Body of pancreas (tissue), 4 donors: ENCODE data around the gene ZNF624. TPM values are rescaled to one million over a fixed set of nuclear protein-coding genes. Genes with fewer than 3 reads are reported as not detected.

Experiments
- ATAC-seq: fragments of 150-250 bp; one replicate; pipeline ENCODE4 v1.9.1; 2016
- DNase-seq, 4 donors: peaks; one replicate each; pipeline ENCODE4 v3.0.0-alpha.2; 2019
- H3K27ac ChIP-seq, 4 donors: fragments of 200-600 bp; sonication (generic); 1 replicate in 3 of 4; 2 replicates in 1 of 4; pipeline versions ENCODE4 v1.5.1 to v1.6.1; 2016 to 2019; ENCODE audit warnings: mild to moderate bottlenecking in 1 of 4, mixed read lengths in 1 of 4, moderate library complexity in 1 of 4
- H3K27me3 ChIP-seq, 2 donors: fragments of 200-600 bp; sonication (generic); one replicate each; pipeline ENCODE4 v1.6.0; 2016; ENCODE audit warnings: mild to moderate bottlenecking in 1 of 2
- H3K36me3 ChIP-seq, 2 donors: fragments of 200-600 bp; sonication (generic); replicated peaks in 1 of 2; 2 replicates each; pipeline ENCODE4 v1.5.1; 2016; ENCODE audit warnings: low read depth in 2 of 2; ENCODE audit not compliant: insufficient read depth in 1 of 2
- H3K4me1 ChIP-seq: fragments of 200-600 bp; sonication (generic); one replicate; pipeline ENCODE4 v1.6.0; 2016
- H3K4me3 ChIP-seq, 2 donors: fragments of 200-600 bp; sonication (generic); 1 replicate in 1 of 2; 2 replicates in 1 of 2; pipeline ENCODE4 v1.5.1; 2016 to 2019
- H3K9me3 ChIP-seq, 3 donors: fragments of 200-600 bp; sonication (generic); 1 replicate in 2 of 3; 2 replicates in 1 of 3; pipeline ENCODE4 v1.5.1; 2016
- CTCF ChIP-seq, 7 experiments: fragments of 450-650 bp in 4 of 7; fragments of 200-600 bp in 3 of 7; sonication (generic) in 3 of 7; IDR thresholded peaks; one replicate each; pipeline ENCODE4 v1.5.1; 2016 to 2019; ENCODE audit warnings: antibody characterized with exemption in 7 of 7
- POLR2A ChIP-seq, 3 donors: fragments of 450-650 bp; IDR thresholded peaks; one replicate each; pipeline ENCODE4 v1.6.1; 2016; ENCODE audit warnings: antibody characterized with exemption in 3 of 3, mild to moderate bottlenecking in 2 of 3
- WGBS, 2 donors: methylation state at CpG; one replicate each; pipeline ENCODE4 v1.1.5; 2017; 5-methylcytosine and 5-hydroxymethylcytosine counted together
- intact Hi-C: fragments of 100-400 bp; cut with DNase I; formaldehyde crosslinking; loops from one replicate; pipeline ENCODE4 v1.15.1; 2023
- total RNA-seq, 2 donors: library from RNA; depleted of rRNA; stranded (reverse); fragments of >200 nt; gene quantifications; one replicate each; pipeline ENCODE4 v1.1.0, GENCODE V29; 2016

Gene ZNF624
- total RNA-seq, 2 donors from 2014 or later, result 0.52 TPM; not detected in 1

- peak; percentile 91 for ATAC-seq
- H3K27me3 ChIP-seq, result no peaks in the 10 kb centered on the region
These were observed 64.3 kb downstream of the ZNF624 start for GRCh38 chr17:16589097-16589969.

GRCh38 chr17:16585796-16586195, 67.9 kb downstream of the ZNF624 start:
- no peak overlapping the region for H3K27ac ChIP-seq
- DNase-seq, result no peak
- no peak overlapping the region for H3K4me3 ChIP-seq
- WGBS, 2 donors, result 34 to 42% methylated on average over 4 of the region's 4 CpGs
- peaks cover 9% of the 10 kb centered on the region for H3K4me1 ChIP-seq
- H3K36me3 ChIP-seq, result no peaks in the 10 kb centered on the region
- no peaks in the 10 kb centered on the region for H3K27me3 ChIP-seq
- TF ChIP-seq POLR2A (IDR thresholded peaks at IDR 0.05), result no peak
- TF ChIP-seq CTCF (IDR thresholded peaks at IDR 0.05), result no peak
- ATAC-seq, result no peak
- intact Hi-C loops, result no loop called here
- H3K9me3 ChIP-seq, result no peaks in the 10 kb centered on the region

More at GRCh38 chr17:16589097-16589969, 64.3 kb downstream of the ZNF624 start:
- Histone ChIP-seq H3K4me3 (peak overlapping the region; percentile 17 to 19), H3K9me3 (no peaks in the 10 kb centered on the region), H3K36me3 (no peaks in the 10 kb centered on the region), H3K27ac (peak overlapping the region in 3 of 4 donors; percentile 35 to 65 (median 63)), H3K4me1 (peaks cover 15% of the 10 kb centered on the region)
- 5 to 32% methylated on average over 6 to 47 of the region's 53 CpGs for WGBS, 2 donors
- DNase-seq, result peak; percentile 91 to 95 (median 92)
- peak in 2 of 3 donors; percentile 55 to 57 for TF ChIP-seq POLR2A (IDR thresholded peaks at IDR 0.05)
- TF ChIP-seq CTCF (IDR thresholded peaks at IDR 0.05), result peak; percentile 94 to 99 (median 98)
- intact Hi-C loops, result no loop called here

- Histone ChIP-seq H3K9me3 (no peaks in the 10 kb centered on the region), H3K4me3 (peak overlapping the region in 1 of 2 donors; percentile 11), H3K36me3 (no peaks in the 10 kb centered on the region), H3K4me1 (peaks cover 6% of the 10 kb centered on the region), H3K27ac (peak overlapping the region in 2 of 4 donors; percentile 1 to 52), H3K27me3 (no peaks in the 10 kb centered on the region)
- WGBS, 2 donors, result 7 to 11% methylated on average over 24 to 39 of the region's 39 CpGs
- ATAC-seq (peak; percentile 97), DNase-seq (peak; percentile 93 to 96 (median 95))
- TF ChIP-seq POLR2A (IDR thresholded peaks at IDR 0.05) (peak in 2 of 3 donors; percentile 33 to 46), CTCF (IDR thresholded peaks at IDR 0.05) (peak; percentile 83 to 95 (median 91))
- intact Hi-C loops, result no loop called here
These were observed 69.2 kb downstream of the ZNF624 start for GRCh38 chr17:16584273-16584995.

GRCh38 chr17:16583781-16584180, 69.9 kb downstream of the ZNF624 start:
- 27 to 30% methylated on average over 7 of the region's 7 CpGs for WGBS, 2 donors
- H3K4me3 ChIP-seq, result no peak overlapping the region
- H3K4me1 ChIP-seq, result peaks cover 3% of the 10 kb centered on the region
- no peak for ATAC-seq
- TF ChIP-seq POLR2A (IDR thresholded peaks at IDR 0.05), result no peak
- TF ChIP-seq CTCF (IDR thresholded peaks at IDR 0.05), result no peak
- no peaks in the 10 kb centered on the region for H3K9me3 ChIP-seq
- intact Hi-C loops, result no loop called here
- no peaks in the 10 kb centered on the region for H3K27me3 ChIP-seq
- H3K27ac ChIP-seq, result no peak overlapping the region
- no peak for DNase-seq
- no peaks in the 10 kb centered on the region for H3K36me3 ChIP-seq
